Fibroblast of skin of right biceps (primary cell): Measurements from ENCODE around the gene MICAL2.

Experiments used
- DNase-seq: peaks from one replicate; pipeline ENCODE4 v3.0.0-alpha.2; 2013

Gene MICAL2

DNA sequence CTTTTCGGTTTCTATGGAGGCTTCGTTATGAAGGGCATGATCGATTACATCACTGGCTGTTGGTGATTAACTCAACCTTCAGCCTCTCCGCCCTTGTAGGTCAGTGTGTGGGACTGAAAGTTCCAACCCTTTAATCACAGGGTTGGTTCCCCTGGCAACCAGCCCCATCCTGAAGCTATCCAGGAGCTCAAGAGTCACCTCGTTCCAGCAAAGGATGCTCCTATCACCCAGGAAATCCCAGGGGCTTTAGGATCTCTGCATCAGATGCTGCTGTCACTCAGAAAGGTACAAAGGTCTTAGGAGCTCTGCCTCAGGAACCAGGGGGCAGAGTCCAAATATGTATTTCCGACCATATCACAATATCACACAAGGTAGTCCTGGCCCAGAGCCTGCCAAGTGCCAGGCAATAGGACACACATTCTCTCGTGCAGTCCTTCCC lies 143.5 kb downstream of the MICAL2 start:
- no peak for DNase-seq

DNA sequence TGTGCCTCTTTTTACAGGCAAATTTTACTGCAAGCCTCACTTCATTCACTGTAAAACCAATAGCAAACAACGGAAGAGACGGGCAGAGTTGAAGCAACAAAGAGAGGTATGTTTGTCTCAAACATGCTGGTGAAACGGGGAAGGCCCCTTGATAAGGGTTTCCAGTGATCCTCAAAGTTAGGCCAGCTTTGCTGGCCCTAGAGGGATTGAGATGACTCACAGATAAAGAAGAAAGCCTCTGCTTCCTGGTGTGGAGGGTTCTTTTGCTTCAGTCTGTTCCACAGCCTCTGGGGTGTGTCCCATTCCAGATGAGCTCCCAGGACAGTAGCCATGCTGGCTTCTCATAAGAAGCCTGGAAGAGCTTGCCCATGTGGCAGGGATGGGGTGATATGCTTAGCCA lies 148.1 kb downstream of the MICAL2 start:
- peak; percentile 41 for DNase-seq

DNA sequence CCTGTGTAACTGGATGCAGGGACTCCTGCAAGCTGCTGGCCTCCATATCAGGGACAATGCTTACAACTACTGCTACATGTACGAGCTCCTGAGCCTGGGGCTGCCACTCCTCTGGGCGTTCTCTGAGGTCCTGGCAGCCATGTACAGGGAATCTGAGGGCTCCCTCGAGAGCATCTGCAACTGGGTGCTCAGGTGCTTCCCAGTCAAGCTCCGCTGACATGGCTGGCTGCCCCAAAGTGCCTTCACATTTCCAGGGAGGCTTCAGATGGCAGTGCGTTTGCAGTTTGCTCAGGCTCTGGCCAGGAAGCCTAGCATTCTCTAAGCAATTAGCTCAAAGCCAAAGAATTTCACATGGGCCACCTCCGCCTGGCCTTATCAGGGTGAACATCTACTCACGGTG lies 149.6 kb downstream of the MICAL2 start:
- no peak for DNase-seq

- no peak for DNase-seq
Observed at GRCh38 chr11:12260731-12261521, 150.5 kb downstream of the MICAL2 start.

GRCh38 chr11:12261551-12261950 lies 151.2 kb downstream of the MICAL2 start:
- DNase-seq = no peak

- DNase-seq = no peak
Observed at GRCh38 chr11:12263141-12263693, 152.8 kb downstream of the MICAL2 start.

DNA sequence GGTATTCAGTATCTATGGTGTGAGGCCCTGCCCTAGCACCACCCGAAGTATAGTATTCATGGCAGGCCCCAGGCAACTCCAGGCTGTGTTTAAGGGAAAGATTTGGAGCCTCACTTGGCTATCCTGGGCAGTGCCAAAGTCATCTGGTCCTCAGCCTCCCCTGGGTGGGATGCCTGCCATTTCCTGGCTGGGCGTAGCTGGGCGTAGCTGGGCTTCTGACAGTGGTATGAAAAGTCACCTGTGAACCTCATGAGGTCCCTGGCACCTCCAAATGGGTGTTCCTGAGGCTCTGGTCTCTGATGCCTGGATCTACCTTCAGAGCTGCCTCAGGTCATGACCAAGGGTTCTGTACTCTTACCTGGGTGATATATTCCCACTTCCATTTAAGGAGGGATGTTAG lies 154.0 kb downstream of the MICAL2 start:
- DNase-seq = no peak

- no peak for DNase-seq
Observed at GRCh38 chr11:12266132-12266531, 155.7 kb downstream of the MICAL2 start.

- no peak for DNase-seq
Observed at GRCh38 chr11:12266943-12267342, 156.6 kb downstream of the MICAL2 start.

GRCh38 chr11:12267921-12268320 lies 157.5 kb downstream of the MICAL2 start:
- no peak for DNase-seq

DNA sequence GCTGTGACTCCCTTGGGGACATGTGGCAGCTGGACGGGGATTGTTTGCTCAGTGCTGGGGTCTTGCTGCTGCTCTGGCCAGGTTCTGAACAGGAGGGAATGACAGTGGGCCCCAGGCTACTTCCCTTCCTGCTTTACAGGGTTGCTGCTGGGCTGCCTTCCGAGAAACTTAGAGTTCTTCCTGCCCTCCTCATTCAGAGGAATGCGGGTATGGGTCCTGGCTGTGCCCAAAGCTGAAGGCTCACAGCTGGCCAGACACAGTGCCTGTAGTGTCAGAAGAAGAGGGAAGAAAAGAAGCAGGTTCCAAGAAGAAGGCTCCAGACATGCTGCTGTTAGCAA lies 158.7 kb downstream of the MICAL2 start:
- peak; percentile 78 for DNase-seq

GRCh38 chr11:12269446-12270214 lies 159.2 kb downstream of the MICAL2 start:
- DNase-seq = no peak

DNA sequence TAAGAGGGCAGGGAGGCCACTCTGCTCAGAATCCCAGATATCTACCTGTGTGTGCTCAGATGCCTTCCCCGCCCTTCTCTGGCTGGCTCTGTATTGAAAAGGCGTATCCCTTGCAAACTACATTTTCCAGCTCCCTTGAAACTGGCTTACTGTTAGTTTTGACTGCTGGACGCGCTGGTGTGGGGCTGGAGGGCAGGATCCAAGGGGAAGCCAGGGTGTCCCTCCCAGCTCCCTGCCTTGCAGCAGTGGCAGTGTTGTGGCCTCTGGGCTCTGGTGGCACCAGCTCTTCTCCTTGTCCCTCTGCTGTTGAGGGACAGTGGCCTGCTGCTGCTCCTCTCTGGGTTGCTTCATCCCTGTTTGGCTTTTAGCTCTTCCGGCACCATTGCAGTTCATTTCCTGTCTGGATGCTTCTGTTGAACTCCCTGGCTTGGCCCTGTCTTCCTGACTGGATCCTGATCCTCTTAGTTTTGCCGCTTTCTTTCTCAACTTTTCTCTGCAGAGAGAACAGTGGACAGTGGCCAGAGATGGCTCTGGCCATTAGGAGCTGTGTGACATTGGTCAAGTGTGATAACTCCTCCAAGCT lies 159.9 kb downstream of the MICAL2 start:
- no peak for DNase-seq

DNA sequence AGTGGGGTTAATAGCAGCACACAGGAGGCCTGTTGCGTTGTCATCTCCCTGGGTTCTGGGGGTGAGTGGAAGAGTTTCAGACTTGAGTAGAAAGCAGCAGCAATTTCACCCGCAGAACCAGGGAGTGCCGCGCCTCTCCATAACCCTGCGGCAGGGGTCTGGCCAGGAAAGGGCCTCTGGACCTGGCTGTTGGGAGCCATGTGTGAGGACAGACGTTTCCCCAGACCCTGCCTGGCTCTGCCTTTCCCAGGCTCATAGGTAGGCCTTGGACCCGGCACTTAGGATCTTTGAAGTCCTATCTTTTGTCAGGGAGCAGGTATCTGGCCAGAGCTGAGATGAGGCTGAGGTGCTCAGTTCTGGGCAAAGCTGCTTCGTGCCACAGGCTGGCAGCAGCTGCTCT lies 160.4 kb downstream of the MICAL2 start:
- no peak for DNase-seq

DNA sequence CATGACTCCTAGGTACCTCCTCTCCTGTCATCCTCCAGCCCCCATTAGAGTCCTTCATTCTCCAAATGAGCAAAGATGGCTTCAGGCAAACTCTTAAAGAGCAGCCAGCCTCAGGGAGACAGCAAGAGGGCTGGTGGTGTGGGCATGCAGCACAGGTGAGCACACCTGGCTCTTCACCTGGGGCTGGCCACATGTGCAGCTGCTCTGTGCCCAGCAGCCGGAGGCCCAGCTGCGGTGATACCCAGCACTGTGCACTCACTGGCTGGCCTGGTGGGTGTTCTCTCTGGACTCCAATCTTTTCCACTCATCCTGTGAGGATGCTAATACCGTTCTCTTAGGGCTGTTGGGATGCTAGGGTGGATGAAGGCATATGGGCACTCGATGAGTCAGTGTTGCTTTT lies 160.9 kb downstream of the MICAL2 start:
- no peak for DNase-seq

- no peak for DNase-seq
Observed at GRCh38 chr11:12271826-12272366, 161.5 kb downstream of the MICAL2 start.

DNA sequence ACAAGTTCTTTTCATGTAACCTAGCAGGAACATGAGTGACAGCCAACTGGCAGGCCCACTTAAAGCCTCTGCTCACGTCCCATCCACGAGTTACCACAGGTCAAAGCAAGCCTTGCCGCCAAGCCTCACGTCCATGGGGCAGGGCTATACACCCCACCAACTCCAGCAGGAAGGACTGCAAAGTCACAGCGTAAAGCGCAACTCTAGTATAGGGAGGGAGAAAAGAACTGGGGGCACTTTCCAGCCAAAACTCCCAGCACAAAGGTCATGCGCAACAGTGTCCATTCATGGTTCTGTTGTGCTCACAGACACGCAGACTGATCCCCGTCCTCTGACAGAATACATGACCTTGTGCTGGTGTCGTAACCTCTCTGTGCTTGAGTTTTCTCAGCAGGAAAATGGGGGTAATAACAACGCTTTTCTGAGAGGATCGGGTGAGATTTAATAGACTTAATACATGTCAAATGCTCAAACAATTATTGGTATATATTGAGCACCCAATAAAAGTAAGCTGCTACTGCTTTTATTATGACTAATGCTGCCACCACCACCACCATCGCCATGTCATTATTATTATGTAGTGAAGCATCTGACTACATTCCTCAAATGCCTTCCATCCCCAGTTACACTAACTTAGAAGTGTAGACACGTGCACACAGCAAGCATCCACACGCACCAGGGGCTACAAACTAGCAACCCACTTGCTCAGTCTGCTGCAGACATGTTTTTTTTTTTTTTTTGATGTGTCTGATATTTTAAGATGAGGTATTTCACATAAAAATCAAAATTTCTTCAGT lies 162.6 kb downstream of the MICAL2 start:
- peak; percentile 85 for DNase-seq

DNA sequence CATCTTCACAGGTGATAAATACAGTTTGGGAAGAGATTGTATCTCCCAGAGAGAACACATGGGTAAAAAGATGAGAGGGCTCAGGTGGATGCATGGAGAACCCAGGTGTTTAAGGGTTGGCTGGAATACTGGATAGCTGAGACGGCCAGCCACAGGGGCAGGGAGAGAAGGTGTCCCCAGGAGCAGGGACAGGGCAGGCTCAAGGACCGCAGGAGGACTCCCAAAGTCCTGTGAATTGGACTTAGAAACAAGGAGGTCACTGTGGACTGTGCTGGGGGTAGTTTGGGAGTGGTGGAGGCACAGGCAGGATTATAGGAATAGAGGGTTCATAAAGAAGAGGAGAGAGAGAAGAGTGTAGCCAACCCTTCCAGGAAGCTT lies 163.2 kb downstream of the MICAL2 start:
- no peak for DNase-seq

DNA sequence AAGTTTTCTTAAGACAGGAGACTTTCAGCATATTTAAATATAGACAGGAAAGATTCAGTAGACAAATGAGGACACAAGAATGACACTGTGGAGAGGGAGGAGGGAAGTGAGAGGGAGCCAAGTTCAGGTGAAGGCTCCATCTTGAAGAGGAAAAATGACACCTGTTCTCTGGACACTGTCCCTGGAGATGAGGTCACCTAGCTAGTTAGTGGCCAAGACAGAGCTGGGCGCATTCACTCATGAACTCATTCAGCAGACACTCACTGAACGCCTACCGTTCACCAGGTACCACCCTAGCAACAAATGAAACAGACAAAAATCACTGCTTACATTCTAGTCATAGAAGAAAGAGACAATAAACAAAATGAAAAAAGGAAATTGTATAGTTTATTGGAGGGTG lies 163.7 kb downstream of the MICAL2 start:
- no peak for DNase-seq

- DNase-seq = peak; percentile 84
Observed at GRCh38 chr11:12274558-12275197, 164.3 kb downstream of the MICAL2 start.

DNA sequence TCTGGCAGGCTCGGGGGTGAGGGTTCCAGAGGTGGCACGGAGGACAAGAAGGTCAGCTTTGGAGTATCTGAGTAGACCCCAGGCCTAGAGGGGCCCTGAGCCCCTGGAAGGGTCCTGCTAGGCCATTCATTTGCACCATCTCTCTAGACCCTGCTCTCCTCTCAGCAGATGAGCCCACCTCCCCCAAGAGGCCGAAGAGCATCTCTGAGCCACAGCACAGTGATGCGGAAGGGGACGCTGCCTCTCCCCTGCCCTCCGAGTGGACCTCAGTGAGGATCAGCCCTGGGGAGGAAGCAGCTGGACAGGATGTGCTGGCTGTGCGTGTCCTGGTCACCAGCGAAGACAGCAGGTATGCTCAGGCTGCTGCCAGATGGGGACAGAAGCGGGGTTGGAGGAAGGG lies 165.4 kb downstream of the MICAL2 start:
- no peak for DNase-seq

DNA sequence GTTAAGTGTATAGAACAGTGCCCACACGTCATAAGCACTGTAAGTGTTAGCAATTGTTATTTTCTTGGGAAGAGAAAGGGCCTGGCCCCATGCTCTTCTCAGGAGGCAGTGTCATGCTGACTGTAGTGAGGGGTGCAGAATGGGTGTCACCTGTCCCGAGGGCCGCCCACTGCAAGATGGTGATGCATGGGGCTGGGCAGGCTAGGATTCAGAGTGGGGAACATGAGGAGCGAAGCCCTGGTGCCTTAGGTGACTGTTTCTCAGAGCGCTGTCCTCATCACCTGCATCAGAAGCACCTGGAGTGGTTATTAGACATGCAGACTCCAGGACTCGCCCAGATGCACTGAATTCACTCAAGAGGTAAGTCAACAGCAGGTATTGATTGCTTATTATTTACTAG lies 166.0 kb downstream of the MICAL2 start:
- DNase-seq = no peak
